Measurements from ENCODE around the gene P3H4.

Gene P3H4

GRCh38 chr17:41823141-41823524 is 11.4 kb upstream of the P3H4 start:
- no peak for DNase-seq
- in situ Hi-C loops (cut with HindIII; ENCODE audit: low pct_ligation_motif_present, low pct_unique_long_range_greater_than_20kb, low sequenced_read_pairs): no loop called here

- in situ Hi-C loops (cut with HindIII; ENCODE audit: low pct_ligation_motif_present, low pct_unique_long_range_greater_than_20kb, low sequenced_read_pairs): no loop called here
- no peak for DNase-seq
Measured at GRCh38 chr17:41822216-41823140, 10.7 kb upstream of the P3H4 start.

GRCh38 chr17:41821776-41822175 is 10.0 kb upstream of the P3H4 start:
- in situ Hi-C loops (cut with HindIII; ENCODE audit: low pct_ligation_motif_present, low pct_unique_long_range_greater_than_20kb, low sequenced_read_pairs): no loop called here
- DNase-seq: no peak

DNA sequence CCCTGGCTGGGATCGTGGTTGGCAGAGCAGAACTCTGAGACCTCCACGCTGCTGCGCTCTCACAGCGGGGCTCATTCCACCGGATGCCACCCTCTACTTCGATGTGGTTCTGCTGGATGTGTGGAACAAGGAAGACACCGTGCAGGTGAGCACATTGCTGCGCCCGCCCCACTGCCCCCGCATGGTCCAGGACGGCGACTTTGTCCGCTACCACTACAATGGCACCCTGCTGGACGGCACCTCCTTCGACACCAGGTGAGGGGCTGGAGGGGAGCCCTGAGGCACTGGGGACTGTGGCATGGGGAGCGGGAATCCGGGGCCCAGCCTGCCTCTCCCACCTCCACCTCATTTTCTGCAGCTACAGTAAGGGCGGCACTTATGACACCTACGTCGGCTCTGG is 6.3 kb upstream of the P3H4 start:
- in situ Hi-C loops (cut with HindIII; ENCODE audit: low pct_ligation_motif_present, low pct_unique_long_range_greater_than_20kb, low sequenced_read_pairs): no loop called here
- no peak for DNase-seq

DNA sequence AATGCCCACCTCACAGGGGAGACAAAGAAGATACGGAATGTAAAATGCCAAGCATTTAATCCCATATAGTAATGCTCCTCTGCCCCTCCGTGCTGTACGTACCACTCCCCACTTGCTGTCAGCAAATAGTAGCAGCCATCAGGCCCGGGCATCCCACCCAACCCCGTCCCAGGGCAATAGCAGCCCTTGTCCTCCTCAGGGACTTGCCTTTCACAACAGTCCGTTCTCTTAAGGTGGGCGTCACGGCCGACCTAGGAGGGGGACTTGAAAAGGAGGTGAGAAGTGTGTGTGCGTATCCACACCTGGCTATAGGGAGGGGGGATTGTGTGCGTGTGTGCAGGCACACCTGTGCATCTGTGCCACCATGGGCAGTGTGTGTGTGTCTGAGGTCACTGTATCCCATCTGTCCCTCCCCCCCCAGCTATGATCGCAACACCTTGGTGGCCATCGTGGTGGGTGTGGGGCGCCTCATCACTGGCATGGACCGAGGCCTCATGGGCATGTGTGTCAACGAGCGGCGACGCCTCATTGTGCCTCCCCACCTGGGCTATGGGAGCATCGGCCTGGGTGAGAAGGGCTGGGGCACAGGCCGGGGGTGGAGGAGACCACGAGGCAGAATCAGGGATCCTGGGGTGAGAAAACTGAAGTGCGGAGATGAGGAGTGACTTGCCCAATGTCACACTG is 5.0 kb upstream of the P3H4 start:
- in situ Hi-C loops (cut with HindIII; ENCODE audit: low pct_ligation_motif_present, low pct_unique_long_range_greater_than_20kb, low sequenced_read_pairs): no loop called here
- no peak for DNase-seq

- in situ Hi-C loops (cut with HindIII; ENCODE audit: low pct_ligation_motif_present, low pct_unique_long_range_greater_than_20kb, low sequenced_read_pairs): no loop called here
- DNase-seq: peak; percentile 90
Measured at GRCh38 chr17:41814195-41814594, 2.4 kb upstream of the P3H4 start.

GRCh38 chr17:41813699-41814124 is 2.0 kb upstream of the P3H4 start:
- in situ Hi-C loops (cut with HindIII; ENCODE audit: low pct_ligation_motif_present, low pct_unique_long_range_greater_than_20kb, low sequenced_read_pairs): no loop called here
- DNase-seq: no peak

GRCh38 chr17:41813152-41813680 is 1.5 kb upstream of the P3H4 start:
- DNase-seq: no peak

DNA sequence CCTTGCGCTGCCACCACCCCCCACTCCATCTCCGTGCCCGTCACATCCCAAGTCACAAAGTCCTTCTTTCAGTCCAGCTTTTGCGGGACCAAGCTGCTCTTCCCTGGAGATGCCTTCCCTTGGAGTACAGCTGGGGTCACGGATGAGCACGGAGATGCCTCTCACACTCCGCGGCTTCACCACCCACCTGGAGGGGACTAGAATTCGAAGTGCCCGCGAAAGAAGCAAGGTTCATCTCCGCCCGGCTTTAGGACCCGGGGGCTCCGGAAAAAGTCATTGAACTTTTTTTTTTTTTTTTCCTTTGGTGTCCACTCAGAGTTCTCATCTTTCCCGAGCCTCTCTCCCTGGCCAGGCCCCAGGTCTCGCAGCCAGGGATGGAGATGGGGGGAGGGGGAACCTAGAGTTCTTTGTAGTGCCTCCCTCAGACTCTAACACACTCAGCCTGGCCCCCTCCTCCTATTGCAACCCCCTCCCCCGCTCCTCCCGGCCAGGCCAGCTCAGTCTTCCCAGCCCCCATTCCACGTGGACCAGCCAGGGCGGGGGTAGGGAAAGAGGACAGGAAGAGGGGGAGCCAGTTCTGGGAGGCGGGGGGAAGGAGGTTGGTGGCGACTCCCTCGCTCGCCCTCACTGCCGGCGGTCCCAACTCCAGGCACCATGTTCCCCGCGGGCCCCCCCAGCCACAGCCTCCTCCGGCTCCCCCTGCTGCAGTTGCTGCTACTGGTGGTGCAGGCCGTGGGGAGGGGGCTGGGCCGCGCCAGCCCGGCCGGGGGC is 817 bp upstream of the P3H4 start, which contains the start of gene FKBP10:
Gene FKBP10, plus strand, starts transcription at position 624 of the 771 bp plus-strand sequence. Its CDS starts 31 bp downstream, at position 655.
- in situ Hi-C loops (cut with HindIII; ENCODE audit: low pct_ligation_motif_present, low pct_unique_long_range_greater_than_20kb, low sequenced_read_pairs): no loop called here

More at GRCh38 chr17:41813152-41813680, 1.5 kb upstream of the P3H4 start:
- in situ Hi-C loops (cut with HindIII; ENCODE audit: low pct_ligation_motif_present, low pct_unique_long_range_greater_than_20kb, low sequenced_read_pairs): no loop called here

DNA sequence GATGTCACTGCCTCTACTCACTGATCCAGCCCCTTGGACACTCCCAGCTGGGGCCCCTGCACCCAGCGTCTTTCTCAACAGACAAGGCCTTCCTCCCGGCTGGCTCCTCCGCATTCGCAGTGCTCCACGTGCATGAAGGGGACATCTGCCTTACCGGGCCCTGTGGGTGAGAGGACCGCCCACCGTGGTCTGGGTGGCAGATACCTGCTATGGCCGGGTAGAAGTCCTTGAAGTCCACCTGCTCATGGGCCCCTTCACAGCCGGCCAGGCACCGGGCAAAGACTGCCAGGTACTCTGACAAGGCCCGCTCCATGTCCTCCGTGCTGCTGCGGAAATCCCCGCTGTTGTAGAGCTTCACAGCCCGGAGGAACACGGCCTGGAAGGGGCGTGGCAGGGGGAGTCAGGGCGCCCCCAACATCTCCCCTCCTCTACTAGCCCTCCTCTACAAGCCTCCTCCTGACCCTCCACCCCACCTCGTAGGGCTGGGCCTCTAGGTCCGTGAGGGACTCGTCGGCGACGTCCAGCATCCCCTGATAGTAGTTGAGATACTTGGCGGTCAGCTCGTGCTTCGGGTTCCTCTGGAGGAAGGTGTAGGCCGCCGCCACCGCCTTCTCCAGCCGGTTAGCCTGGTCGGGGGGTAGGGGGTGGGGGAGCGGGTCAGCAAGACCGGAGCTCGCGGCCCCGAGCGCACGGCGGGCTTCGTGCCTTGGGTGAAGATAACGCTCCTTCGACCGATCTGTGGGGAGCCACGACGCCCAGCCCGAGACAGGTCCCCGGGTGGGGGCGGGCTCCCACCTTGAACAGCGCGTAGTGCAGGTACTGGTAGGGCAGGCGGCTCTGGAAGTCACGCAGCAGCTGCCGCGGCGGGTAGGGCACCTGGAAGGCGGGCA is 845 bp downstream of the P3H4 start:
- in situ Hi-C loops (cut with HindIII; ENCODE audit: low pct_ligation_motif_present, low pct_unique_long_range_greater_than_20kb, low sequenced_read_pairs): no loop called here
- no peak for DNase-seq

More for the DNA sequence above, 817 bp upstream of the P3H4 start, which contains the start of gene FKBP10:
- peak; percentile 89 for DNase-seq

GRCh38 chr17:41806685-41807445 is 4.9 kb downstream of the P3H4 start:
- DNase-seq: no peak
- in situ Hi-C loops (cut with HindIII; ENCODE audit: low pct_ligation_motif_present, low pct_unique_long_range_greater_than_20kb, low sequenced_read_pairs): loop anchor here (10.0 kb wide), 1 partner anchor 62 kb away; no protein-coding TSS in a partner anchor

DNA sequence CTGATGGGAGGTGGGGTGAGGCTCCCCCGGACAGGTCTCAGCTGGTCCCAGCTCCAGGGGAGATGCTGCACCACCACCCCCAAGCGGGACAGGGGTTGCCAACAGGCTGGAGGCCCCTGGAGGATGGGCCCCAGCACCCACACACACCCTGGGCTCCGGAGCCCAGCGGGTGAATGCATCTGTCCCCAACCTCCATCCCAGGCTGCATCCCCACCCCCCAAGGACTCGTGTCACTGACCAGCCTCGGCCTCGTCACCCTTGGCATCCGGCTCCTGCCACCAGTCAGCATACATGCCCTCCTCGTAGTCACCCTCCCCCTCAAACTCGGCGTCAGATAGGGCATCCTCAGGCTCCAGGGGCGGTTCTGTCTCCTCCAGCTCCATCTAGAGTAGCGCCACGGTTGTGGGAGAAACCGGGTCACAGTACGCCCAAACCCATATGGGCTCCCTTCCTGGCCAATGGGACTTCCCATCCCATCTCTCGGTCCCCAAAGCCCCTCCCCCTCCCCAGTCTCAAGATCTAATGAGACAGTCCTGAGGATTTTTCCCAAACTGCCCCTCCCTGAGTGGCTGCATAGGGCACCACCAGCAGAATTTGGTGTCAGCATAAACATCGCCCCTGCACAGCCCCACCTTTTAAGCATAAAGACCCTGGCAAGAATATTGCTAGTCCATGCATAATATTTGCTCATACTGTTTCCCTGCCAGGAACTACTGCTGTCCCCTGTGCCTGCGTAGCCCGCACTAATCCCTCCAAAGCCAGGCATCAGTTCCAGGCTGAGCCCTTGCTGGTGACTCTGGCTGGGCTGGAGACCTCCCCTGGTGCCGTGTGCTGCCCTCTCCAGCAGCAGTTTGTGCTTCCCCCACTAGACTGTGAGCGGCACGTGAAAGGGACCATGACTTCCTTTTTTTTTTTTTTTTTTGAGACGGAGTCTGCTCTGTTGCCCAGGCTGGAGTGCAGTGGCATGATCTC is 8.4 kb downstream of the P3H4 start:
- no peak for DNase-seq
- in situ Hi-C loops (cut with HindIII; ENCODE audit: low pct_ligation_motif_present, low pct_unique_long_range_greater_than_20kb, low sequenced_read_pairs): loop anchor here (10.0 kb wide), 1 partner anchor 59 kb away; no protein-coding TSS in a partner anchor

DNA sequence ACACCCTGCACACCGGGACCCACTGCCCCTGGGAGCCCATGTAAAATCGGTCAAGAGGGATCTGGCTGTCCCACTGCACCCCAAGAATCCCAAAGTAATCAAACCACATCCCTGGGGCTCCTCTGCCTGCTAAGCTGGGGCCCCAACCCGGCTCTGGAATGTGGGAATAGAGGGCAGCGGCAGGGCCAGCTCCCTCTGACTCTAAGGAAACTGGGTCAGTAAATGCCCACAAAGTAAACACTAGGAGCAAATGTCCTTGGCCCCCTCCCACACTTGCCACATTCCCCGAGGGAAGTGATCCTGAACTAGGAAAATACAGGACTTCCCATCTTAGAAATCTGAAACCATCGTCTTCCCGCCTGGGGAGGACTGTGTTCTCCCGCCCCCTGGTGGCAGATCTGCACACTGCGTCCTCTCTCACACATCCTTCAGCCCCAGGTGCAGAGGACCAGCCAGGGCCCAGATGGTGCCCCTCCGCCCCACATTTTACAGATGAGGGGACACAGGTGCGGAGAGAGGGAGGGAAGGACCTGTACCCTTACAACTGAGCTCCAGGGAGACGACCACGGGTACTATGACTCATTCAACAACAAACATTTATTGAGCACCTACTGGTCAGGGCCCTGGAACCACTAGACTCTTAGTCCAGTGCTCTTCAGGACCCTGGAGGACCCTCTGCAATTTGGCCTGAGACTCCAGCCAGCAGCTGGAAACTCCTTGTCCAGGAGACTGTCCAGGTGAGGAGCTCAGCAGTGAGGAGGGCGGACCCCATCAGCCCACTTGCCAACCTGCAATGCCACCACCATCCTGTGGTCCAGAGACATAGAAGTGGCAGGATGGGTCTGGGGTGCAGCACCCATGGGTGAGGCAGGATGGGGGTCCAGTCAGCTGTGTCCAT is 10.1 kb downstream of the P3H4 start:
- in situ Hi-C loops (cut with HindIII; ENCODE audit: low pct_ligation_motif_present, low pct_unique_long_range_greater_than_20kb, low sequenced_read_pairs): loop anchor here (10.0 kb wide), 1 partner anchor 57 kb away; no protein-coding TSS in a partner anchor
- DNase-seq: peak; percentile 97

DNA sequence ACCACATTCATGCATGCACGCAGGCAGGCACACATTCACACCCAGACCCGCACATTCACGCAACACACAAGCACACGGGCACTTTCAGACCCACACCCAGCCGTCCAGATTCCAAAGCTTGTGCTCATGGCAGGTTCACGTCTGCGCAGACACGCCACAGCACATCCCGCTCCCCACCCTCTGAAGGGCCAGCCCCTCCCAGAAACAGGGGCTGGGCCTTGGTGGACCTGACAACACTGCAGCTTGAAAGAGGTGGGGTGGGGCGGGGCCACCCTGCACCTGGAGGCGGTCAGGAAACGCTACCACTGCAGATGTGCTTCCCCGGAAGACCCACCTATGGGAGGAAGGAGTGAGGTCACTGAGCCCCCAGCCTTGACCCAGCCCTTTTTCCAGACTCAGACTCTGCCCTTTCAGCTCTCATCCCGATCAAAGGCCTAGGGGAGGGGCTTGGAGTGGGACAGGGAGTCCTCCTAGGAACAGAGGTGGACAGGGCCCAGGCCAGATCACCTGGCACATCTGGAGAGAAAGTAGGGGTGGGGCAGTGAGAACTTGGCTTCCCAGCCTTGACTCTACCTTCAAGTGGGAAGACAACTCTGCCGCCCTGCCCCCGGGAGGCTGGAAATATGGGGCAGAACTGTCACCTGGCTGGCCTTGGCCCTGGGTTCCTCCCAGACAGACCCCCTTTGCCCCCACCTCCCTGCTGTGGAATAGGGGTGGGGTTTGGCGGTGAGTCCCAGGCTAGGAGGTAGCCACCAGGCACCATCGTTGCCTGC is 11.0 kb downstream of the P3H4 start:
- in situ Hi-C loops (cut with HindIII; ENCODE audit: low pct_ligation_motif_present, low pct_unique_long_range_greater_than_20kb, low sequenced_read_pairs): loop anchor here (10.0 kb wide), 1 partner anchor 56 kb away; no protein-coding TSS in a partner anchor
- DNase-seq: peak; percentile 84
